ENCODE measurements around the gene RALGAPB.
A peak's percentile ranks its signal among the peaks of the same experiment; 100 is the strongest.
"Not testable (repeated sequence)": the region's sequence is repeated elsewhere in the genome, so short reads cannot be mapped to it uniquely, and the experiment has no call there.

Gene RALGAPB

GRCh38 chr20:38472513-38473366 lies at the start of gene RALGAPB:
RALGAPB (plus strand) TSS chr20:38472843; CDS start chr20:38488433, 15,590 bp downstream.
- DNase-seq (ENCODE audit: low read depth): peak; percentile 97

GRCh38 chr20:38423541-38423940 lies 49.1 kb upstream of the RALGAPB start:
- DNase-seq (ENCODE audit: low read depth): no peak

- no peak for DNase-seq (ENCODE audit: low read depth)
Measured at GRCh38 chr20:38424401-38424800, 48.2 kb upstream of the RALGAPB start.

- peak; percentile 38 for DNase-seq (ENCODE audit: low read depth)
Measured at GRCh38 chr20:38426006-38426897, 46.4 kb upstream of the RALGAPB start.

GRCh38 chr20:38427655-38428023 lies 45.0 kb upstream of the RALGAPB start:
- no peak for DNase-seq (ENCODE audit: low read depth)

GRCh38 chr20:38428800-38429199 lies 43.8 kb upstream of the RALGAPB start:
- no peak for DNase-seq (ENCODE audit: low read depth)

GRCh38 chr20:38429301-38429700 lies 43.3 kb upstream of the RALGAPB start:
- DNase-seq (ENCODE audit: low read depth): no peak

- DNase-seq (ENCODE audit: low read depth): no peak
Measured at GRCh38 chr20:38430679-38431325, 41.8 kb upstream of the RALGAPB start.

- no peak for DNase-seq (ENCODE audit: low read depth)
Measured at GRCh38 chr20:38432292-38432691, 40.4 kb upstream of the RALGAPB start.

- DNase-seq (ENCODE audit: low read depth): not testable (repeated sequence)
Measured at GRCh38 chr20:38432870-38433269, 39.8 kb upstream of the RALGAPB start.

GRCh38 chr20:38433304-38433972 lies 39.2 kb upstream of the RALGAPB start:
- DNase-seq (ENCODE audit: low read depth): no peak

- DNase-seq (ENCODE audit: low read depth): no peak
Measured at GRCh38 chr20:38434301-38434741, 38.3 kb upstream of the RALGAPB start.

GRCh38 chr20:38434770-38435554 lies 37.7 kb upstream of the RALGAPB start, which contains the start of gene SNHG17:
SNHG17 (minus strand) TSS chr20:38435328.
- DNase-seq (ENCODE audit: low read depth): peak; percentile 85

- no peak for DNase-seq (ENCODE audit: low read depth)
Measured at GRCh38 chr20:38435555-38435939, 37.1 kb upstream of the RALGAPB start.

GRCh38 chr20:38437796-38438195 lies 34.8 kb upstream of the RALGAPB start:
- no peak for DNase-seq (ENCODE audit: low read depth)

GRCh38 chr20:38441110-38441509 lies 31.5 kb upstream of the RALGAPB start:
- not testable (repeated sequence) for DNase-seq (ENCODE audit: low read depth)

GRCh38 chr20:38441916-38442315 lies 30.7 kb upstream of the RALGAPB start:
- DNase-seq (ENCODE audit: low read depth): no peak

- no peak for DNase-seq (ENCODE audit: low read depth)
Measured at GRCh38 chr20:38445381-38445796, 27.3 kb upstream of the RALGAPB start.

GRCh38 chr20:38445901-38446425 lies 26.7 kb upstream of the RALGAPB start:
- no peak for DNase-seq (ENCODE audit: low read depth)

GRCh38 chr20:38446441-38447209 lies 26.0 kb upstream of the RALGAPB start:
- DNase-seq (ENCODE audit: low read depth): peak; percentile 94
